Right lobe of liver (tissue), 4 donors: Measurements from ENCODE around the gene SRP14.

ENCODE experiments used
- CTCF ChIP-seq, 4 donors: fragments of 200-600 bp in 3 of 4; fragments of 450-650 bp in 1 of 4; IDR thresholded peaks; one replicate each; pipeline versions ENCODE4 v1.5.1 to v1.8.0; 2016 to 2022; ENCODE audit warnings: antibody characterized with exemption in 4 of 4, mild to moderate bottlenecking in 2 of 4
- POLR2A ChIP-seq: fragments of 450-650 bp; IDR thresholded peaks from one replicate; pipeline ENCODE4 v1.6.1; 2017; ENCODE audit warnings: antibody characterized with exemption, mild to moderate bottlenecking
- donor health status: DM: no; HTN: no; CAD: no.
- donor health status: DM: no; HTN: no; CAD: no.
- donor health status: DM: no; HTN: yes; CAD: no.

GRCh38 chr15:40062816-40063562, 24.0 kb upstream of the SRP14 start:
- no peak for TF ChIP-seq CTCF (IDR thresholded peaks at IDR 0.05)
- TF ChIP-seq POLR2A = no peak
